ENCODE results near the gene TAC4. TPM values are rescaled to one million over a fixed set of nuclear protein-coding genes. Genes with fewer than 3 reads are reported as not detected.

The TAC4 gene
- total and polyA plus RNA-seq, 2 of the 13 experiments (the other 11 are each of a cell fraction or from before 2014, with no cell fraction given), result not detected

- TF ChIP-seq PLSCR1 (CRISPR knock-in tag; IDR thresholded peaks at IDR 0.05; ENCODE audit: borderline replicate concordance) (no peak), STAT6 (CRISPR knock-in tag; IDR thresholded peaks at IDR 0.05; ENCODE audit: borderline replicate concordance) (no peak), ZNF75D (CRISPR knock-in tag; IDR thresholded peaks at IDR 0.05; ENCODE audit: borderline replicate concordance) (no peak), BCLAF1 (IDR thresholded peaks at IDR 0.05) (no peak), RCOR2 (CRISPR knock-in tag; IDR thresholded peaks at IDR 0.05) (no peak), ERF (CRISPR knock-in tag; IDR thresholded peaks at IDR 0.05) (no peak), ZFP36L1 (CRISPR knock-in tag; IDR thresholded peaks at IDR 0.05) (0 out of 2 replicates have a peak, but pooled peaks have one; percentile 72), ISX (CRISPR knock-in tag; conservative IDR thresholded peaks at IDR 0.05) (0 out of 2 replicates have a peak, but pooled peaks have one; percentile 13)
Measured at GRCh38 chr17:49789243-49789578, 58.7 kb downstream of the TAC4 start (continued).

Data from HepG2 (cell line).